ENCODE data around the gene GDF11.
"Not testable (repeated sequence)": the region's sequence is repeated elsewhere in the genome, so short reads cannot be mapped to it uniquely, and the experiment has no call there.

- TF ChIP-seq CTCF (conservative IDR thresholded peaks at IDR 0.05); EZH2 (IDR thresholded peaks at IDR 0.05; ENCODE audit: low read depth): not testable (repeated sequence)
Measured at GRCh38 chr12:55758575-55758974, 15.7 kb downstream of the GDF11 start.

Data from PC-9 (cell line).